ENCODE results near the gene MAP3K5. TPM values are rescaled to one million over a fixed set of nuclear protein-coding genes. Genes with fewer than 3 reads are reported as not detected.

The MAP3K5 gene
- total and polyA plus RNA-seq, 9 of the 15 experiments (the other 6 are each of a cell fraction or from before 2014, with no cell fraction given) = 2.2 to 13.0 (median 9.9) TPM

GRCh38 chr6:136550330-136551071, 241.8 kb downstream of the MAP3K5 start, which contains the start of gene MAP7 (continued):
- TF ChIP-seq, protein P1, sequence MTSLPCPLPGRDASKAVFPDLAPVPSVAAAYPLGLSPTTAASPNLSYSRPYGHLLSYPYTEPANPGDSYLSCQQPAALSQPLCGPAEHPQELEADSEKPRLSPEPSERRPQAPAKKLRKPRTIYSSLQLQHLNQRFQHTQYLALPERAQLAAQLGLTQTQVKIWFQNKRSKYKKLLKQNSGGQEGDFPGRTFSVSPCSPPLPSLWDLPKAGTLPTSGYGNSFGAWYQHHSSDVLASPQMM (CRISPR knock-in tag; IDR thresholded peaks at IDR 0.05) = no peak
- TF ChIP-seq BRF1 (IDR thresholded peaks at IDR 0.05; ENCODE audit: borderline replicate concordance, extremely low read depth, insufficient read length) (no peak), ZNF717 (CRISPR knock-in tag; IDR thresholded peaks at IDR 0.05) (no peak), HDAC8 (tag; IDR thresholded peaks at IDR 0.05) (peak; percentile 63; the same call in 1 of the 2 replicates), ARNT (IDR thresholded peaks at IDR 0.05) (no peak), HIVEP1 (CRISPR knock-in tag; IDR thresholded peaks at IDR 0.05) (no peak), ZNF174 (CRISPR knock-in tag; IDR thresholded peaks at IDR 0.05) (no peak), EP300 (IDR thresholded peaks at IDR 0.05; ENCODE audit: low read length) (no peak), ARID3A (IDR thresholded peaks at IDR 0.05; ENCODE audit: borderline replicate concordance, low read depth, low read length) (no peak)
- TF ChIP-seq, protein P2, sequence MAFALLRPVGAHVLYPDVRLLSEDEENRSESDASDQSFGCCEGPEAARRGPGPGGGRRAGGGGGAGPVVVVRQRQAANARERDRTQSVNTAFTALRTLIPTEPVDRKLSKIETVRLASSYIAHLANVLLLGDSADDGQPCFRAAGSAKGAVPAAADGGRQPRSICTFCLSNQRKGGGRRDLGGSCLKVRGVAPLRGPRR (CRISPR knock-in tag; IDR thresholded peaks at IDR 0.05) = no peak
- TF ChIP-seq, protein P3, sequence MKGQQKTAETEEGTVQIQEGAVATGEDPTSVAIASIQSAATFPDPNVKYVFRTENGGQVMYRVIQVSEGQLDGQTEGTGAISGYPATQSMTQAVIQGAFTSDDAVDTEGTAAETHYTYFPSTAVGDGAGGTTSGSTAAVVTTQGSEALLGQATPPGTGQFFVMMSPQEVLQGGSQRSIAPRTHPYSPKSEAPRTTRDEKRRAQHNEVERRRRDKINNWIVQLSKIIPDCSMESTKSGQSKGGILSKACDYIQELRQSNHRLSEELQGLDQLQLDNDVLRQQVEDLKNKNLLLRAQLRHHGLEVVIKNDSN (CRISPR knock-in tag; IDR thresholded peaks at IDR 0.05) = 0 out of 2 replicates have a peak, but pooled peaks have one; percentile 9
- TF ChIP-seq, protein P4, sequence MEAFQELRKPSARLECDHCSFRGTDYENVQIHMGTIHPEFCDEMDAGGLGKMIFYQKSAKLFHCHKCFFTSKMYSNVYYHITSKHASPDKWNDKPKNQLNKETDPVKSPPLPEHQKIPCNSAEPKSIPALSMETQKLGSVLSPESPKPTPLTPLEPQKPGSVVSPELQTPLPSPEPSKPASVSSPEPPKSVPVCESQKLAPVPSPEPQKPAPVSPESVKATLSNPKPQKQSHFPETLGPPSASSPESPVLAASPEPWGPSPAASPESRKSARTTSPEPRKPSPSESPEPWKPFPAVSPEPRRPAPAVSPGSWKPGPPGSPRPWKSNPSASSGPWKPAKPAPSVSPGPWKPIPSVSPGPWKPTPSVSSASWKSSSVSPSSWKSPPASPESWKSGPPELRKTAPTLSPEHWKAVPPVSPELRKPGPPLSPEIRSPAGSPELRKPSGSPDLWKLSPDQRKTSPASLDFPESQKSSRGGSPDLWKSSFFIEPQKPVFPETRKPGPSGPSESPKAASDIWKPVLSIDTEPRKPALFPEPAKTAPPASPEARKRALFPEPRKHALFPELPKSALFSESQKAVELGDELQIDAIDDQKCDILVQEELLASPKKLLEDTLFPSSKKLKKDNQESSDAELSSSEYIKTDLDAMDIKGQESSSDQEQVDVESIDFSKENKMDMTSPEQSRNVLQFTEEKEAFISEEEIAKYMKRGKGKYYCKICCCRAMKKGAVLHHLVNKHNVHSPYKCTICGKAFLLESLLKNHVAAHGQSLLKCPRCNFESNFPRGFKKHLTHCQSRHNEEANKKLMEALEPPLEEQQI (IDR thresholded peaks at IDR 0.05) = no peak
- TF ChIP-seq, protein P5, sequence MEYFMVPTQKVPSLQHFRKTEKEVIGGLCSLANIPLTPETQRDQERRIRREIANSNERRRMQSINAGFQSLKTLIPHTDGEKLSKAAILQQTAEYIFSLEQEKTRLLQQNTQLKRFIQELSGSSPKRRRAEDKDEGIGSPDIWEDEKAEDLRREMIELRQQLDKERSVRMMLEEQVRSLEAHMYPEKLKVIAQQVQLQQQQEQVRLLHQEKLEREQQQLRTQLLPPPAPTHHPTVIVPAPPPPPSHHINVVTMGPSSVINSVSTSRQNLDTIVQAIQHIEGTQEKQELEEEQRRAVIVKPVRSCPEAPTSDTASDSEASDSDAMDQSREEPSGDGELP (CRISPR knock-in tag; IDR thresholded peaks at IDR 0.05; ENCODE audit: borderline replicate concordance) = peak; percentile 98
- TF ChIP-seq, protein P6, sequence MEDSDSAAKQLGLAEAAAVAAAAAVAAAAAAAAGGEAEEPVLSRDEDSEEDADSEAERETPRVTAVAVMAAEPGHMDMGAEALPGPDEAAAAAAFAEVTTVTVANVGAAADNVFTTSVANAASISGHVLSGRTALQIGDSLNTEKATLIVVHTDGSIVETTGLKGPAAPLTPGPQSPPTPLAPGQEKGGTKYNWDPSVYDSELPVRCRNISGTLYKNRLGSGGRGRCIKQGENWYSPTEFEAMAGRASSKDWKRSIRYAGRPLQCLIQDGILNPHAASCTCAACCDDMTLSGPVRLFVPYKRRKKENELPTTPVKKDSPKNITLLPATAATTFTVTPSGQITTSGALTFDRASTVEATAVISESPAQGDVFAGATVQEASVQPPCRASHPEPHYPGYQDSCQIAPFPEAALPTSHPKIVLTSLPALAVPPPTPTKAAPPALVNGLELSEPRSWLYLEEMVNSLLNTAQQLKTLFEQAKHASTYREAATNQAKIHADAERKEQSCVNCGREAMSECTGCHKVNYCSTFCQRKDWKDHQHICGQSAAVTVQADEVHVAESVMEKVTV (CRISPR knock-in tag; IDR thresholded peaks at IDR 0.05) = peak; percentile 70
